Bronchial epithelial cell (primary cell): ENCODE data around the gene CAPS2. TPM values are rescaled to one million over a fixed set of nuclear protein-coding genes. Genes with fewer than 3 reads are reported as not detected.
A peak's percentile ranks its signal among the peaks of the same experiment; 100 is the strongest.

Experiments used
- DNase-seq: peaks from one replicate; pipeline ENCODE4 v3.0.0-alpha.2; 2010; ENCODE audit warnings: low read depth
- FAIRE-seq: peaks from 2 replicates; lab custom pipeline; 2011; peaks lifted over from hg19 to GRCh38; lab: Jason Lieb, UNC
- H3K27me3 ChIP-seq: 2 replicates; pipeline ENCODE4 v1.5.1; 2011; ENCODE audit warnings: low read length; ENCODE audit not compliant: control insufficient read depth, insufficient read depth
- H3K36me3 ChIP-seq: 2 replicates; pipeline ENCODE4 v1.5.1; 2011; ENCODE audit warnings: low read length; ENCODE audit not compliant: control insufficient read depth, insufficient read depth
- H3K4me3 ChIP-seq: 2 replicates; pipeline ENCODE4 v1.5.1; 2011; ENCODE audit warnings: mild to moderate bottlenecking, low read depth, low read length, control low read depth
- total RNA-seq: library from RNA; depleted of rRNA; stranded (reverse); fragments of >200 nt; gene quantifications from 2 replicates; pipeline ENCODE4 v1.2.1, GENCODE V29; 2014
- TF ChIP-seq, protein P1 (sequence below): IDR thresholded peaks from 2 replicates; pipeline ENCODE4 v1.5.1; 2011; ENCODE audit warnings: mild to moderate bottlenecking, moderate library complexity, low read length, control low read depth, inconsistent platforms; ENCODE audit not compliant: insufficient read depth, severe bottlenecking

CAPS2 gene
- 1.1 and 7.0 TPM in 2 replicates for total RNA-seq

DNA sequence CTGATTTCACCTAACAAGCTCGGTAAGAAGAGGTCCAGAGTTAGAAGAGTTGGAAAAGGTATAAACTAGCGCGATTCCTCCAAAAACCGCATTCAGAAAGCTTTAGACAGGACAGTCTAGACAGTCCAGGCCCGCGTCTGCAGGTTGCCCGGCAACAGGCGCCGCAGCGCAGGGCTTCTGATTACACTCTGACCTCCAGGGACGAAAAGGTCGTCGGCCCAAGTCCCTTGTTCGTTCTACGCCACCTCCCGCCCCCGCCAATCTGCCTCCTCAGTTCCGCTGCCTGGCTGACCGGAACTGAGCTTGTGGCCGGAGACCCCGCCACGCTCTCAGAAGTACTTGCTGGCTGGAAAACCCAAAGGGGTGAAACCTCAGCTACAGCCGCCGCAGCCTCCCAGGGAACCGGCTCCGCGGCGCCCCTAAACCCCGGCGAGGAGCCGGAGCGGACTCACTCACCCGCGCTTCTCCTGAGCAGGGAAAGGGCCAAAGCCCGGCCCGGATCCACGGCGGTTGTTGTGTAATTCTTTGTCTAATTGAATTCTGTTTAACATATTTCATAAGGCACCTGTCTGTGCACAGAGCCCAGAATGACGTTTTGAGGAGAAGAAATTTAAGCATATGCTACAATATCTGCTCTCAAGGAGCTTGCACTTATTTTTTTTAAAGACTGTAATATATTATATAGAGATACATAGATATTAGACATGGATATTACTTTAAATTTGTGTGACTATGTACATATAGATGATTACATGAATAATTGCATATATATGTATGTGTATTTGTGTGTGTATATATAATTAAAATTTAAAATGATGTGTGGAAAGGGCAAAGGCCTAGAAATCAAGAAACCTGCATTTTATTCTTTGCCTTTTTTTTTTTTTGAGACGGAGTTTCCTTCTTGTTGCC, at the start of gene CAPS2:
Gene CAPS2 (minus strand): TSS at position 407 of the 909 bp plus-strand sequence. CDS start 3,826 bp downstream, outside the sequence.
- TF ChIP-seq, protein P1, sequence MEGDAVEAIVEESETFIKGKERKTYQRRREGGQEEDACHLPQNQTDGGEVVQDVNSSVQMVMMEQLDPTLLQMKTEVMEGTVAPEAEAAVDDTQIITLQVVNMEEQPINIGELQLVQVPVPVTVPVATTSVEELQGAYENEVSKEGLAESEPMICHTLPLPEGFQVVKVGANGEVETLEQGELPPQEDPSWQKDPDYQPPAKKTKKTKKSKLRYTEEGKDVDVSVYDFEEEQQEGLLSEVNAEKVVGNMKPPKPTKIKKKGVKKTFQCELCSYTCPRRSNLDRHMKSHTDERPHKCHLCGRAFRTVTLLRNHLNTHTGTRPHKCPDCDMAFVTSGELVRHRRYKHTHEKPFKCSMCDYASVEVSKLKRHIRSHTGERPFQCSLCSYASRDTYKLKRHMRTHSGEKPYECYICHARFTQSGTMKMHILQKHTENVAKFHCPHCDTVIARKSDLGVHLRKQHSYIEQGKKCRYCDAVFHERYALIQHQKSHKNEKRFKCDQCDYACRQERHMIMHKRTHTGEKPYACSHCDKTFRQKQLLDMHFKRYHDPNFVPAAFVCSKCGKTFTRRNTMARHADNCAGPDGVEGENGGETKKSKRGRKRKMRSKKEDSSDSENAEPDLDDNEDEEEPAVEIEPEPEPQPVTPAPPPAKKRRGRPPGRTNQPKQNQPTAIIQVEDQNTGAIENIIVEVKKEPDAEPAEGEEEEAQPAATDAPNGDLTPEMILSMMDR, result no peak
- H3K27me3 ChIP-seq, result no peaks in the 10 kb centered on the region
- FAIRE-seq (no peak), DNase-seq (peak; percentile 62)
- peak within 1 kb of the TSS; percentile 65 for H3K4me3 ChIP-seq
- H3K36me3 ChIP-seq, result no peaks in the 10 kb centered on the region

DNA sequence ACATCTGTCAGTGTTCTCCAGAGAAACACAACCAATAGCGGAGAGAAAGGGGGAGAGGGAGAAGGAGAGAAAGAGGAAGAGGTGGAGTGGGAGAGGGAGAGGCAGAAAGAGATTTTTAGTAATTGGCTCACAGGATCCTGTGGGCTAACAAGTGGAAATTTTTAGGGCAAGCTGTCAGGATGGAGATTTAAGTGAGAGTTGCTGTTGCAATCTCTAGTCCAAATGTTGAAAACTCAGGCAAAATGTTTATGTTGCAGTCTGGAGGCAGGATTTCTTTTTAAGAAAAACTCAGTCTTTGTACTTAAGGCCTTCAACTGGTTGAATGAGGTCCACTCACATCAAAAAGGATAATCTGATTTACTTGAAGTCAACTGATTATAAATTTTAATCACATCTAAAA, 48.2 kb upstream of the CAPS2 start:
- FAIRE-seq, result no peak
- TF ChIP-seq, protein P1, result no peak
- no peak for DNase-seq
- Histone ChIP-seq H3K27me3 (no peaks in the 10 kb centered on the region), H3K36me3 (no peaks in the 10 kb centered on the region), H3K4me3 (no peak overlapping the region)

DNA sequence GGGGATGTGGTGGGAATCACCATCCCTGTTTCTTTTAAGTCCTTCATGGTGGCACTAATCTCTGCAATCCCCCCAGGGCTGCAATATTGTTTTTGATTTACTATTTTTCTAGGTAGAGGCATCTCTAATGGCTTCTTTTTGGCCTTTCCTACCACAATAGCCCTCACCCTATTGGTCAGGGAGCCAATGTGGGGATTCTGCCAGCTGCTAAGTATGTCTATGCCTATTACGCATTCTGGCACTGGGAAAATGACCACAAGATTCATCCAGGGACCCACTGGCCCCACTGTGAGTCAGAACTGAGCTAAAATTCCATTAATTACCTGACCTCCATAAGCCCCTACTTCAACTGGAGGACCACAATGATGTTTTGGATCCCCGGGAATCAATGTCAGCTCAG, 44.8 kb upstream of the CAPS2 start:
- DNase-seq (no peak), FAIRE-seq (no peak)
- no peaks in the 10 kb centered on the region for H3K27me3 ChIP-seq
- no peak overlapping the region for H3K4me3 ChIP-seq
- H3K36me3 ChIP-seq, result no peaks in the 10 kb centered on the region
- TF ChIP-seq, protein P1, result no peak

DNA sequence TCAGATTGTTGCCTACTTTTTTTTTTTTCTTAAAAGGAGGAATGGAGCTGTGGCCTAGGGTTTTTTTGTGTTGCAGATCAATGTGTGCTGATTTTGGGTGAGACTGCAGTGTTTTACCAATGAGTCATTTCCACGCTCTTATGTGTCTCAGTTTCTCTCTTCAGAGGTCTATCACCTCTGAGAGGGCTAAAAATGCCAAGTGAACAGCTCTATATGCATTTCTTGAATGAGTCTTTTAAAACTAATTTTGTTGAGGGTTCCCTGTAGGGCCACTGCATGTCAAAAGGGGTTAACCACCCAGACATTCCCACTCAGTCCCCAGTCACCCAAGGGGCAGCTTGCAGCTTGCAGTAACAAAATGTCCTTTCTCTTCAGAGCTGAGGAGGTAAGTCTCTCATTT, 36.5 kb upstream of the CAPS2 start:
- no peak overlapping the region for H3K4me3 ChIP-seq
- H3K36me3 ChIP-seq, result no peaks in the 10 kb centered on the region
- no peak for FAIRE-seq
- TF ChIP-seq, protein P1, result no peak
- H3K27me3 ChIP-seq, result no peaks in the 10 kb centered on the region
- no peak for DNase-seq

DNA sequence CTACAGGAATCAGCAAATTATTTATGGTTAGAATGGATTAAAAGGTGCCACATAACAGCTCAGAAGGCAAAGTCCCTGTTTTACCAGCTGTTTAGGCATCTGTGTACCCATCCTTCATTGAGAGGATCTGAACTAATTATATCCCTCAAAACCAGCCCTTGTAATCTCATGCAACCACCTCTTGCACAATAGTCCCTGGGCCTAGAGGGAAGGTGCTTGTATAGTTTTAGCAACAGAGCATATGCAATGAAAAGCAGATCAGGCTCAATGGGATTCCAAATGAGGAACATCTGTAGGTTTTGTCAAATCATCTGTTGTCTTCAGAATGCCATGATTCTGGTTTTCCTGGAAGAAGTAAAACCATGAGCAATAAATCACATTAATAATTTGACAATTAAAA, 34.8 kb upstream of the CAPS2 start:
- no peak overlapping the region for H3K4me3 ChIP-seq
- H3K36me3 ChIP-seq, result no peaks in the 10 kb centered on the region
- DNase-seq (no peak), FAIRE-seq (no peak)
- no peaks in the 10 kb centered on the region for H3K27me3 ChIP-seq
- TF ChIP-seq, protein P1, result no peak

DNA sequence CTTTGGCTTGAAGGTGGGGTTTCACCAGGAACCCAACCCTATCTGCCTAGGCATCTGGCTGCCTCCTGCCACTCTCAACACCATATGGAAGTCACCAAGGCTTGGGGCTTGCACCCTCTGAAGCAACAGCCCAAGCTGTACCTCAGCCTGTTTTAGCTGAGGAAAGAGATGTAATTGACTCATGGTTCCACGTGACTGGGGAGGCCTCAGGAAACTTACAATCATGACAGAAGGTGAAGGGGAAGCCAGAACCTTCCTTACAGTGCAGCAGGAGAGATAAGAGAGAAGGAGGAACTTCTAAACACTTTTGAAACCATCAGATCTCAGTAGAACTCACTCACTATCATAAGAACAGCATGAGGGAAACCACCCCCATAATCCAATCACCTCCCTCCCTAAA, 31.3 kb upstream of the CAPS2 start:
- no peaks in the 10 kb centered on the region for H3K27me3 ChIP-seq
- FAIRE-seq (no peak), DNase-seq (no peak)
- no peaks in the 10 kb centered on the region for H3K36me3 ChIP-seq
- H3K4me3 ChIP-seq, result no peak overlapping the region
- TF ChIP-seq, protein P1, result no peak
